Esophagus squamous epithelium (tissue), 4 donors: ENCODE results near the gene PITPNM3.

Experiments
- POLR2A ChIP-seq, 4 donors: fragments of 450-650 bp; IDR thresholded peaks; one replicate each; pipeline ENCODE4 v1.6.1; 2017; ENCODE audit warnings: antibody characterized with exemption in 4 of 4, mild to moderate bottlenecking in 4 of 4, moderate library complexity in 3 of 4
- TF ChIP-seq, protein P1 (sequence below), 6 experiments: fragments of 450-650 bp in 4 of 6; fragments of 200-600 bp in 2 of 6; sonication (generic) in 2 of 6; IDR thresholded peaks; one replicate each; pipeline ENCODE4 v1.5.1; 2016 to 2019; ENCODE audit warnings: antibody characterized with exemption in 6 of 6, mild to moderate bottlenecking in 4 of 6, moderate library complexity in 4 of 6

- TF ChIP-seq, protein P1, sequence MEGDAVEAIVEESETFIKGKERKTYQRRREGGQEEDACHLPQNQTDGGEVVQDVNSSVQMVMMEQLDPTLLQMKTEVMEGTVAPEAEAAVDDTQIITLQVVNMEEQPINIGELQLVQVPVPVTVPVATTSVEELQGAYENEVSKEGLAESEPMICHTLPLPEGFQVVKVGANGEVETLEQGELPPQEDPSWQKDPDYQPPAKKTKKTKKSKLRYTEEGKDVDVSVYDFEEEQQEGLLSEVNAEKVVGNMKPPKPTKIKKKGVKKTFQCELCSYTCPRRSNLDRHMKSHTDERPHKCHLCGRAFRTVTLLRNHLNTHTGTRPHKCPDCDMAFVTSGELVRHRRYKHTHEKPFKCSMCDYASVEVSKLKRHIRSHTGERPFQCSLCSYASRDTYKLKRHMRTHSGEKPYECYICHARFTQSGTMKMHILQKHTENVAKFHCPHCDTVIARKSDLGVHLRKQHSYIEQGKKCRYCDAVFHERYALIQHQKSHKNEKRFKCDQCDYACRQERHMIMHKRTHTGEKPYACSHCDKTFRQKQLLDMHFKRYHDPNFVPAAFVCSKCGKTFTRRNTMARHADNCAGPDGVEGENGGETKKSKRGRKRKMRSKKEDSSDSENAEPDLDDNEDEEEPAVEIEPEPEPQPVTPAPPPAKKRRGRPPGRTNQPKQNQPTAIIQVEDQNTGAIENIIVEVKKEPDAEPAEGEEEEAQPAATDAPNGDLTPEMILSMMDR (IDR thresholded peaks at IDR 0.05), result no peak
- TF ChIP-seq POLR2A (IDR thresholded peaks at IDR 0.05), result no peak
Observed at GRCh38 chr17:6523330-6523729, 33.0 kb downstream of the PITPNM3 start.
